AG09319 (cell line): ENCODE measurements around the gene MXD4.

ENCODE experiments used
- DNase-seq: peaks from one replicate; pipeline ENCODE4 v3.0.0-alpha.2; 2010; ENCODE audit warnings: low read depth; ENCODE audit errors: extremely low read depth
- TF ChIP-seq, protein P1 (sequence below): IDR thresholded peaks from 2 replicates; pipeline ENCODE4 v1.5.1; 2011; ENCODE audit warnings: low read depth, mild to moderate bottlenecking, inconsistent platforms, low read length, moderate library complexity

Gene MXD4

DNA sequence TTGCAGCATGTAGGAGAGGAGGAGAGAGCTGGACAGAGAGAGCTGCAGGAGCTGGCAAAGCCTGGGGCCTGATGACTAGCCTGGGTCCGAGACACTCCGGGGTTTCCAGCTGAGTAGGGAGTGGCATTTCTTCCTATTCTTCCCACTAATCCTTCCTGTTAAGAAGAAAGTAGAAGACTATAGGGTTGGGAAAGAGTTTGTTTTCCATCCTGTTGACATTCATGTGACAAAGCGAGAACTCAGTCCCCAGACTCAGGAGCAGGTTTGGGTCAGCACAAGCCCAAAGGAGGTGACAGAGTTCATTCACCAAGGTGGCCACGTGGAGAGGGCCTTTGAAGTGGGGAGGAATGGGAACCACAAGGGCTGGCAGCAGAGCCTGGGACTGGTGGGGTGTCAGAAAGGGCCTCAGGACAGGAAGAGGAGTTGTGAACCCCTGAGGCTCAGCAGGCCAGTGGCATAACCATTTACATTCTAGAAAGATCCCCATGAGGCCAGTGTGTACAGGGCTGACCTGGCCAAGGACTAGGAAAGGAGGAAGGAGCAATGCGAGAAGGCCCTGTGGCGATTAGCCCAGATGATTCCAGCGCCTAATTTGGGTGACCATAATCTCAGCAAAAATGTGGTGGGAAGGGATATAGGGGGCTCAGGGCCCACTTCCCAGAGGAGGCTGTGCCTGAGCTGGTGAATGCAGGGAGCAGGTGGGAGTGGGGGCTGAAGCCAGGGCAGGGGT is 16.7 kb downstream of the MXD4 start:
- DNase-seq: no peak

DNA sequence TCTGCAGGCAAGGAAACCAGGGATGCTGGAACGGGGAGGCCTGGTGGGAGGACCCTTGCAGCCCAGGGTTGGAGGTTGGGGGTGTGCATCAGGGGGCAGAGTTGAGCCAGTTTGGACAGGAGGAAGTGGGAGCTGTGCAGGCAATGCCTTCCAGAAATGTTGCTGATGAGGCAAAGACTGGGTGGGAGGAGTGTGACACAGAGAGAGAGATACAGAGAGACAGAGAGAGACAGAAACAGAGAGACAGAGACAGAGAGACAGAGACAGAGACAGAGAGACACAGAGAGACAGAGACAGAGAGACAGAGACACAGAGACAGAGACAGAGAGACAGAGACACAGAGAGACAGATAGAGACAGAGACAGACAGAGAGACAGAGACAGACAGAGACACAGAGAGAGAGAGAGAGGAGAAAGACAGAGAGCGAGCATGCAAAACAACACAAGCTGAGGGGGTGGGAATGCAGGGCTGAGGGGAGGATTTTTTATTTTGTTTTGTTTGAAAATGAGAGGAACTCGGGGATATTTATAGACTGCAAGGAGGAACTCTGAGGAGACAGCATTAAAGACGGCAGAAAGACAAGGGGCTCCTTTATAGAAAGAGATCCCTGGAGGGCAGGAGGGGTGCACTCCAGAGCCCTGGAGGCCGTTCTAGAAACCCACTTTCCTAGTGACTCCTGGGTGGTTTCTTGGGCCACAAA is 18.1 kb downstream of the MXD4 start:
- DNase-seq: no peak
- TF ChIP-seq, protein P1, sequence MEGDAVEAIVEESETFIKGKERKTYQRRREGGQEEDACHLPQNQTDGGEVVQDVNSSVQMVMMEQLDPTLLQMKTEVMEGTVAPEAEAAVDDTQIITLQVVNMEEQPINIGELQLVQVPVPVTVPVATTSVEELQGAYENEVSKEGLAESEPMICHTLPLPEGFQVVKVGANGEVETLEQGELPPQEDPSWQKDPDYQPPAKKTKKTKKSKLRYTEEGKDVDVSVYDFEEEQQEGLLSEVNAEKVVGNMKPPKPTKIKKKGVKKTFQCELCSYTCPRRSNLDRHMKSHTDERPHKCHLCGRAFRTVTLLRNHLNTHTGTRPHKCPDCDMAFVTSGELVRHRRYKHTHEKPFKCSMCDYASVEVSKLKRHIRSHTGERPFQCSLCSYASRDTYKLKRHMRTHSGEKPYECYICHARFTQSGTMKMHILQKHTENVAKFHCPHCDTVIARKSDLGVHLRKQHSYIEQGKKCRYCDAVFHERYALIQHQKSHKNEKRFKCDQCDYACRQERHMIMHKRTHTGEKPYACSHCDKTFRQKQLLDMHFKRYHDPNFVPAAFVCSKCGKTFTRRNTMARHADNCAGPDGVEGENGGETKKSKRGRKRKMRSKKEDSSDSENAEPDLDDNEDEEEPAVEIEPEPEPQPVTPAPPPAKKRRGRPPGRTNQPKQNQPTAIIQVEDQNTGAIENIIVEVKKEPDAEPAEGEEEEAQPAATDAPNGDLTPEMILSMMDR: peak; percentile 37

More for the DNA sequence above, 16.7 kb downstream of the MXD4 start:
- TF ChIP-seq, protein P1: no peak

DNA sequence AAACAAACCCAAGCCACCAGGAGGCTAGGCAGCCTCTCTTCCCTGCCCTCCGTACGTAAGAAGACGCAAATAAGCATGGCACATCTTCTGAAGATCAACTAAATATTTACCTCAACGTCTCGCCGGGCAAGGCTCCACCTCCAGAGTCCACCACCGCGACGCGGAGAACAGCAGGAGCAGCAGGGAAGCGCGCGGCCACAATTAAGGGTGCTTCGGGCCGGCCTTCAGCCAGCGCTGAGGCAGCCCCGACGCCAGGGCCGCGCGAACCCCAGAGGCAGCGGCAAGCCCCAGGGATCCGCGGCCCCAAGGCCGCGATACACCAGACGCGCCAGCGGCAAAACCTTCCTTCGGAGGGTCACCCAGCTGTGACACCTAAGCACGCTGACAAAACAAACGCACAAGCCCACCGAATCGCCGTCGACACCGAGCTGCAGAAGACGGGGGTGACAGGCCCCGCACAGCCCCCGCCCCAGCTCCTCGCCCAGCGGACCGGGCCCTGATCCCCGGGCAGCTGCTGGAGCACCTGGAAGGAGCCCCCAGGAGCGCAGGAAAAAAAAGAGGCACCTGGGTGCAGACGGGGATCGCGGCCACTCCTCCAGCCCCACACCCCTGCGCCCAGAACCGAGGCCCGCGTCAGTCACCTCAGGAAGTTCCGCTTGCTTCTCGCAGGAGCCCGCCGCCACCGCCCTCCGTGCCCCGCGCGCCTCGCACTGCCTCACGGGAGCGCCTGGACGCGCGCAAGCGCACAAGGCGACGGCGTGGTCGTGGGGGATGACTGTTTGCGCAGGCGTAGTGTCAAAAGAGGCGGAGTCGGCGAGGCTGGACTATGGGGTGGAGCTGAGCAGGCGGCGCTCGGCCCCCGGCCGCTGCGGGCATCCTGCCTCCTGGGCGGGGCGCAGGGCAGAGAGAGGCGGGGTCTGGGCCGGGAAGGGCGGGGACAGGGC is 20.2 kb downstream of the MXD4 start, which contains the start of the genes HAUS3 and POLN:
TSS of gene HAUS3 (minus strand) at position 712 of the 944 bp plus-strand sequence. CDS start 1,175 bp downstream, outside the sequence.
TSS of gene POLN (minus strand) at position 712 of the 944 bp plus-strand sequence. CDS start 12,890 bp downstream, outside the sequence.
- DNase-seq: peak; percentile 93
- TF ChIP-seq, protein P1: no peak; the same call in 1 of the 2 replicates

DNA sequence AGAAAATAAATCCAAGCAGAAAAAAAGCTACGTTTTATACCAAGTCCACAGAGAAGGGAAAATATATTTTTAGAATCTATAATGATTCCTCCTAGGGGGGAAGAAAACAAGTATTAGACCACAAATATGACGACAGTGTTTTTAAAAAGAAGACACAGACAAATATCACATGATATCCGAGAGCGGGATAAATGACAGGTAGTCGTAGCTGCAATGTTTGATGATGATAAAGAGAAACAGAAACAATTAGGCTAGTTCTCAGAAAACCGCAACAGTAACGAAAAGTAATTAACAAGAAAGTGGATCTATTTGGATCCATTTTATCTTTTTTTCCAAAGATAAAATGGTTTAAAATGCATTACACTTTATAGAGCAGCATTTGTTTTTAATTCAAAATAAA is 20.9 kb downstream of the MXD4 start:
- no peak for DNase-seq
- TF ChIP-seq, protein P1: no peak

DNA sequence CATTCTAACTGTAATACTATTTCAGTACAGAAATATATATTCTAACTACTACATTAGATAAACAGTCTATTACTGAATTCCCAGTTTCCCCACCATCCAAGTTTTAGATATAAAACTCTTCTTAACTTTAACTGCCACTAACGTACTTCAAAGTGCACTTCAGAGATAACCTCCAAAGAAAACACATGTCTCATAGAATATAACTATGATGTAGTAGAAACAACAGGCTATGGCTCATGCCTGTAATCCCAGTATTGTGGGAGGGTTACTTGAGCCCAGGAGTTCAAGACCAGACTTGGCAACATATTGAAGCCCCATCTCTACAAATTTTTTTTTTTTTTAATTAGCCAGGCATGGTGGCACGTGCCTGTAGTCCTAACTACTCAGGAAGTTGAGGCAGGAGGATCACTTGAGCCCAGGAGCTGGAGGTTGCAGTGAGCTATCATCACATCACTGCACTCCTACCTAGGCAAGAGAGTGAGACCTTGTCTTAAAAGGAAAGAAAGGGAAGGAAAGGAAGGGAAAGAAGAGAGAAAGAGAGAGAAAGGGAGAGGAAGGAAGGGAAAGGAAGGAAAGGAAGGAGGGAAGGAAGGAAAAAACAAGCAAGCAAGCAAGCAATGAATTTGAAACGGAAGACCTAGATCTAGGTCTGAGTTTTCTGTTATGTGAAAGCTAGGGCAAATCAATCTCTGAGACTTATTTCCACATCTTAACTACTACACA is 24.8 kb downstream of the MXD4 start:
- DNase-seq: no peak
- TF ChIP-seq, protein P1: no peak

DNA sequence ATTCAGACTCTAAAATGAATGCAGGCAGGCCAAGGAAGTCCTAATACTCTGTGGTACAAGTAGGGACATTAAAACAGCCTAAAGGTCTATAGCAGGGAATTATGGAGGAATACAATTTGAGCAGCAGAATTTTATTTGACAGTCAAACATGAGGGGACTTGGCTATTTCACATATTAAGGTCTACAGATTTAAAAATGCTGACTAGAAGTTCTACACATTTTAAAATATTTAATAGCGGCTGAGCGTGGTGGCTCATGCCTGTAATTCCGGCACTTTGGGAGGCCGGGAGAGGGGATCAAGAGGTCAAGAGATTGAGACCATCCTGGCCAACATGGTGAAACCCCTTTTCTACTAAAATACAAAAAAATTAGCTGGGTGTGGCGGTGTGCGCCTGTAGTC is 30.8 kb downstream of the MXD4 start:
- DNase-seq: no peak
- TF ChIP-seq, protein P1: no peak
